Uterus (tissue), 4 donors: ENCODE results near the gene KCNQ1. TPM values are rescaled to one million over a fixed set of nuclear protein-coding genes. Genes with fewer than 3 reads are reported as not detected.

Experiments
- DNase-seq, 2 donors: peaks; one replicate each; pipeline ENCODE4 v3.0.0-alpha.2; 2019 to 2020
- H3K27ac ChIP-seq, 2 donors: fragments of 200-600 bp; sonication (generic); 1 replicate in 1 of 2; 2 replicates in 1 of 2; pipeline ENCODE4 v1.5.1; 2016 to 2018
- H3K27me3 ChIP-seq, 2 donors: fragments of 200-600 bp; sonication (generic); one replicate each; pipeline ENCODE4 v1.5.1; 2018 to 2019; ENCODE audit warnings: control low read depth in 1 of 2
- H3K36me3 ChIP-seq, 2 donors: fragments of 200-600 bp; sonication (generic); one replicate each; pipeline ENCODE4 v1.5.1; 2019; ENCODE audit warnings: control low read depth in 1 of 2
- H3K4me1 ChIP-seq, 2 donors: fragments of 200-600 bp; sonication (generic); one replicate each; pipeline ENCODE4 v1.5.1; 2018 to 2019; ENCODE audit warnings: control low read depth in 1 of 2
- H3K4me3 ChIP-seq, 2 donors: fragments of 200-600 bp; sonication (generic); 1 replicate in 1 of 2; 2 replicates in 1 of 2; pipeline ENCODE4 v1.5.1; 2018 to 2019; ENCODE audit warnings: mild to moderate bottlenecking in 1 of 2
- H3K9me3 ChIP-seq, 2 donors: fragments of 200-600 bp; sonication (generic); one replicate each; pipeline ENCODE4 v1.5.1; 2019; ENCODE audit warnings: control low read depth in 1 of 2
- CTCF ChIP-seq, 4 experiments: fragments of 200-600 bp in 2 of 4; fragments of 450-650 bp in 2 of 4; sonication (generic) in 2 of 4; IDR thresholded peaks; one replicate each; pipeline ENCODE4 v1.5.1; 2016 to 2019; ENCODE audit warnings: antibody characterized with exemption in 4 of 4, mild to moderate bottlenecking in 2 of 4, moderate library complexity in 1 of 4
- POLR2A ChIP-seq, 2 donors: fragments of 450-650 bp; IDR thresholded peaks; one replicate each; pipeline ENCODE4 v1.6.1; 2016; ENCODE audit warnings: antibody characterized with exemption in 2 of 2, mild to moderate bottlenecking in 1 of 2, moderate library complexity in 1 of 2
- intact Hi-C: fragments of 100-400 bp; cut with DNase I; formaldehyde crosslinking; loops from one replicate; pipeline ENCODE4 v1.15.1; 2023; ENCODE audit warnings: low total_unique reads
- total RNA-seq, 4 donors: library from RNA; depleted of rRNA in 3 of 4; stranded (reverse); fragments of >200 nt in 3 of 4; gene quantifications; one replicate each; pipeline versions ENCODE4 v1.1.0 to v1.2.4, GENCODE V29; 2014 to 2023
- donor health status: DM: yes; HTN: yes; CAD: no.

The KCNQ1 gene
- total RNA-seq, 4 donors from 2014 or later = 2.6 to 10.4 (median 5.4) TPM

- H3K27me3 ChIP-seq = no peaks in the 10 kb centered on the region
- DNase-seq = peak in 1 of 2 donors; percentile 10
- no peaks in the 10 kb centered on the region for H3K4me1 ChIP-seq
- no peak overlapping the region for H3K4me3 ChIP-seq
- no peak for TF ChIP-seq CTCF (IDR thresholded peaks at IDR 0.05)
- no peak for TF ChIP-seq POLR2A (IDR thresholded peaks at IDR 0.05)
- intact Hi-C loops = no loop called here
- H3K9me3 ChIP-seq = no peaks in the 10 kb centered on the region
- no peaks in the 10 kb centered on the region for H3K36me3 ChIP-seq
- no peak overlapping the region for H3K27ac ChIP-seq
These were observed 343.6 kb downstream of the KCNQ1 start for GRCh38 chr11:2788168-2789071.

- intact Hi-C loops = no loop called here
- H3K27me3 ChIP-seq = no peaks in the 10 kb centered on the region
- no peak for TF ChIP-seq CTCF (IDR thresholded peaks at IDR 0.05)
- no peak for TF ChIP-seq POLR2A (IDR thresholded peaks at IDR 0.05)
- H3K4me3 ChIP-seq = no peak overlapping the region
- H3K27ac ChIP-seq = no peak overlapping the region
- no peaks in the 10 kb centered on the region for H3K36me3 ChIP-seq
- no peaks in the 10 kb centered on the region for H3K9me3 ChIP-seq
- DNase-seq = no peak
- H3K4me1 ChIP-seq = no peaks in the 10 kb centered on the region
These were observed 344.5 kb downstream of the KCNQ1 start for GRCh38 chr11:2789331-2789730.

GRCh38 chr11:2789791-2790567 is 345.2 kb downstream of the KCNQ1 start:
- intact Hi-C loops = no loop called here
- DNase-seq = peak; percentile 11 to 17

GRCh38 chr11:2790568-2790921 is 345.7 kb downstream of the KCNQ1 start:
- peak; percentile 9 to 14 for DNase-seq
- H3K27me3 ChIP-seq = no peaks in the 10 kb centered on the region
- H3K27ac ChIP-seq = no peak overlapping the region
- intact Hi-C loops = no loop called here
- no peaks in the 10 kb centered on the region for H3K4me1 ChIP-seq
- no peaks in the 10 kb centered on the region for H3K36me3 ChIP-seq
- no peak overlapping the region for H3K4me3 ChIP-seq
- H3K9me3 ChIP-seq = no peaks in the 10 kb centered on the region
- TF ChIP-seq CTCF (IDR thresholded peaks at IDR 0.05) (no peak), POLR2A (IDR thresholded peaks at IDR 0.05) (no peak)

More at GRCh38 chr11:2789791-2790567, 345.2 kb downstream of the KCNQ1 start:
- H3K36me3 ChIP-seq = no peaks in the 10 kb centered on the region
- no peak overlapping the region for H3K4me3 ChIP-seq
- H3K27ac ChIP-seq = no peak overlapping the region
- TF ChIP-seq CTCF (IDR thresholded peaks at IDR 0.05) (no peak), POLR2A (IDR thresholded peaks at IDR 0.05) (no peak)
- H3K9me3 ChIP-seq = no peaks in the 10 kb centered on the region
- no peaks in the 10 kb centered on the region for H3K4me1 ChIP-seq
- no peaks in the 10 kb centered on the region for H3K27me3 ChIP-seq

GRCh38 chr11:2791139-2791520 is 346.3 kb downstream of the KCNQ1 start:
- Histone ChIP-seq H3K27ac (no peak overlapping the region), H3K4me1 (no peaks in the 10 kb centered on the region), H3K27me3 (no peaks in the 10 kb centered on the region), H3K4me3 (peak overlapping the region in 1 of 2 donors; percentile 39), H3K9me3 (no peaks in the 10 kb centered on the region), H3K36me3 (no peaks in the 10 kb centered on the region)
- TF ChIP-seq CTCF (IDR thresholded peaks at IDR 0.05) (no peak), POLR2A (IDR thresholded peaks at IDR 0.05) (no peak)
- DNase-seq = peak; percentile 12 to 15
- intact Hi-C loops = no loop called here
